H9 (cell line): ENCODE measurements around the gene ILDR1. TPM values are rescaled to one million over a fixed set of nuclear protein-coding genes. Genes with fewer than 3 reads are reported as not detected.

ENCODE experiments used
- DNase-seq: peaks from one replicate; pipeline ENCODE4 v3.0.0-alpha.2; 2017
- H2AFZ ChIP-seq: one replicate; pipeline ENCODE4 v1.6.1; 2013; ENCODE audit warnings: mild to moderate bottlenecking, low read length, control low read depth, moderate library complexity
- H2AK5ac ChIP-seq: 2 replicates; pipeline ENCODE4 v1.6.1; 2013; ENCODE audit warnings: low read length, control low read depth, mixed read lengths; ENCODE audit not compliant: insufficient read length
- H2BK120ac ChIP-seq: one replicate; pipeline ENCODE4 v1.6.1; 2013; ENCODE audit warnings: low read depth, mild to moderate bottlenecking, low read length, control low read depth, inconsistent platforms; ENCODE audit not compliant: poor library complexity, severe bottlenecking
- H2BK12ac ChIP-seq: 2 replicates; pipeline ENCODE4 v1.6.1; 2013; ENCODE audit warnings: low read length, control low read depth, mixed read lengths, low read depth; ENCODE audit not compliant: insufficient read length
- H2BK15ac ChIP-seq: 2 replicates; pipeline ENCODE4 v1.6.1; 2013; ENCODE audit warnings: low read depth, low read length, control low read depth
- H2BK20ac ChIP-seq: one replicate; pipeline ENCODE4 v1.6.1; 2013; ENCODE audit warnings: low read depth, mild to moderate bottlenecking, low read length, control low read depth, inconsistent platforms; ENCODE audit not compliant: poor library complexity, severe bottlenecking
- H2BK5ac ChIP-seq: 2 replicates; pipeline ENCODE4 v1.6.1; 2013; ENCODE audit warnings: low read length, control low read depth, mixed read lengths; ENCODE audit not compliant: insufficient read length
- H3K14ac ChIP-seq: 2 replicates; pipeline ENCODE4 v1.6.1; 2013; ENCODE audit warnings: low read length, control low read depth; ENCODE audit not compliant: insufficient read depth
- H3K18ac ChIP-seq: 2 replicates; pipeline ENCODE4 v1.6.1; 2013; ENCODE audit warnings: low read depth, mild to moderate bottlenecking, mixed read lengths, low read length, control low read depth; ENCODE audit not compliant: insufficient read length
- H3K23ac ChIP-seq: 2 replicates; pipeline ENCODE4 v1.6.1; 2013; ENCODE audit warnings: low read length, control low read depth, mixed read lengths, low read depth; ENCODE audit not compliant: insufficient read length
- H3K23me2 ChIP-seq: 2 replicates; pipeline ENCODE4 v1.6.1; 2013; ENCODE audit warnings: low read depth, mild to moderate bottlenecking, mixed read lengths, low read length, control low read depth; ENCODE audit not compliant: insufficient read length, poor library complexity, severe bottlenecking
- H3K27ac ChIP-seq: 2 replicates; pipeline ENCODE4 v1.5.1; 2013; ENCODE audit warnings: low read length, control low read depth, mixed read lengths, low read depth; ENCODE audit not compliant: insufficient read length
- H3K27me3 ChIP-seq: 2 replicates; pipeline ENCODE4 v1.6.1; 2013; ENCODE audit warnings: low read length, control low read depth, inconsistent platforms; ENCODE audit not compliant: insufficient read depth
- H3K4ac ChIP-seq: 2 replicates; pipeline ENCODE4 v1.6.1; 2013; ENCODE audit warnings: low read depth, mild to moderate bottlenecking, control low read depth, inconsistent platforms, low read length, moderate library complexity
- H3K4me1 ChIP-seq: 2 replicates; pipeline ENCODE4 v1.6.1; 2013; ENCODE audit warnings: low read length, control low read depth, inconsistent platforms; ENCODE audit not compliant: insufficient read depth
- H3K4me2 ChIP-seq: 2 replicates; pipeline ENCODE4 v1.6.1; 2013; ENCODE audit warnings: low read length, control low read depth, mixed read lengths; ENCODE audit not compliant: insufficient read length, insufficient read depth
- H3K56ac ChIP-seq: 2 replicates; pipeline ENCODE4 v1.6.1; 2013; ENCODE audit warnings: low read depth, mild to moderate bottlenecking, mixed read lengths, low read length, control low read depth; ENCODE audit not compliant: insufficient read length
- H3K79me1 ChIP-seq: 2 replicates; pipeline ENCODE4 v1.6.1; 2013; ENCODE audit warnings: low read depth, mild to moderate bottlenecking, moderate library complexity, low read length, control low read depth, inconsistent platforms; ENCODE audit not compliant: insufficient read depth, poor library complexity, severe bottlenecking
- H3K79me2 ChIP-seq: 2 replicates; pipeline ENCODE4 v1.6.1; 2013; ENCODE audit warnings: low read length, control low read depth, inconsistent platforms; ENCODE audit not compliant: insufficient read depth
- H3K9ac ChIP-seq: 2 replicates; pipeline ENCODE4 v1.6.1; 2013; ENCODE audit warnings: low read length, control low read depth, mixed read lengths; ENCODE audit not compliant: insufficient read length; ENCODE audit errors: extremely low read depth
- H3K9me3 ChIP-seq: one replicate; pipeline ENCODE4 v1.6.1; 2013; ENCODE audit warnings: low read depth, low read length, inconsistent platforms; ENCODE audit not compliant: control insufficient read depth
- H3T11ph ChIP-seq: one replicate; pipeline ENCODE4 v1.6.1; 2013; ENCODE audit warnings: mild to moderate bottlenecking, low read length, control low read depth, inconsistent platforms
- H4K20me1 ChIP-seq: one replicate; pipeline ENCODE4 v1.6.1; 2013; ENCODE audit not compliant: control insufficient read depth, insufficient read length, insufficient read depth
- H4K5ac ChIP-seq: 2 replicates; pipeline ENCODE4 v1.6.1; 2013; ENCODE audit warnings: low read depth, mild to moderate bottlenecking, mixed read lengths, low read length, control low read depth; ENCODE audit not compliant: insufficient read length
- H4K8ac ChIP-seq: replicated peaks from 2 replicates; pipeline ENCODE4 v1.6.1; 2013; ENCODE audit warnings: low read length, control low read depth, mixed read lengths, low read depth; ENCODE audit not compliant: insufficient read length
- H4K91ac ChIP-seq: 2 replicates; pipeline ENCODE4 v1.6.1; 2013; ENCODE audit warnings: low read depth, mild to moderate bottlenecking, moderate library complexity, mixed read lengths, low read length, control low read depth; ENCODE audit not compliant: insufficient read length
- H3K27ac Mint-ChIP-seq, 3 experiments: 2 replicates in 2 of 3; 3 replicates in 1 of 3; pipeline ENCODE4 v1.8.0; 2020 to 2021; ENCODE audit warnings: mixed read lengths in 3 of 3, mild to moderate bottlenecking in 1 of 3, moderate library complexity in 1 of 3
- H3K27me3 Mint-ChIP-seq: 2 replicates; pipeline ENCODE4 v1.8.0; 2021; ENCODE audit warnings: low read depth, mild to moderate bottlenecking, moderate library complexity, mixed read lengths
- H3K36me3 Mint-ChIP-seq, 3 experiments: 2 replicates in 2 of 3; 3 replicates in 1 of 3; pipeline ENCODE4 v1.8.0; 2020 to 2021; ENCODE audit warnings: low read depth in 3 of 3, mixed read lengths in 3 of 3; ENCODE audit not compliant: insufficient read depth in 1 of 3
- H3K4me1 Mint-ChIP-seq, 2 experiments: 2 replicates each; pipeline ENCODE4 v1.8.0; 2020; ENCODE audit warnings: mixed read lengths in 2 of 2
- H3K4me3 Mint-ChIP-seq, 2 experiments: 2 replicates in 1 of 2; 3 replicates in 1 of 2; pipeline ENCODE4 v1.8.0; 2020 to 2021; ENCODE audit warnings: mild to moderate bottlenecking in 2 of 2, mixed read lengths in 2 of 2, moderate library complexity in 1 of 2
- H3K9me3 Mint-ChIP-seq, 2 experiments: 2 replicates in 1 of 2; 3 replicates in 1 of 2; pipeline ENCODE4 v1.8.0; 2020; ENCODE audit warnings: mild to moderate bottlenecking in 2 of 2, mixed read lengths in 2 of 2, moderate library complexity in 1 of 2
- CTCF ChIP-seq: fragments of 200-600 bp; sonication (generic); conservative IDR thresholded peaks from 3 replicates; pipeline ENCODE4 v1.8.0; 2021; ENCODE audit warnings: antibody characterized with exemption, mild to moderate bottlenecking
- WGBS: extraction: QIAGEN DNeasy Blood & Tissue Kit; methylation state at CpG from one replicate; pipeline ENCODE4 v1.1.7; 2013; ENCODE audit warnings: missing lambda C conversion rate, low lambda C conversion rate, mixed read lengths; ENCODE audit not compliant: insufficient read length; ENCODE audit errors: extremely low coverage; 5-methylcytosine and 5-hydroxymethylcytosine counted together
- total RNA-seq: library from RNA; stranded (reverse); gene quantifications from 2 replicates; pipeline ENCODE4 v1.2.1, GENCODE V29; 2021

The ILDR1 gene
- total RNA-seq, 1 experiment from 2014 or later: 0.68 TPM

GRCh38 chr3:122032531-122032930, 10.5 kb upstream of the ILDR1 start:
- Mint-ChIP-seq H3K27ac (no peak overlapping the region), H3K9me3 (peaks cover 28 to 30% of the 10 kb centered on the region in 2 experiments), H3K27me3 (no peaks in the 10 kb centered on the region; the same call in 1 of the 2 replicates), H3K36me3 (peaks cover 13 to 22% (median 20%) of the 10 kb centered on the region in 3 experiments), H3K4me3 (no peak overlapping the region), H3K4me1 (peaks cover 4 to 8% of the 10 kb centered on the region in 2 experiments)
- peaks cover 10% of the 10 kb centered on the region for H3K9me3 ChIP-seq
- no peaks in the 10 kb centered on the region for H3K4me1 ChIP-seq
- no peak overlapping the region for H2BK15ac ChIP-seq
- no peak overlapping the region for H4K8ac ChIP-seq
- no peak overlapping the region for H3K14ac ChIP-seq
- no peak overlapping the region for H4K5ac ChIP-seq
- no CpG with 5 or more reads among the region's 1 CpG for WGBS
- H2BK12ac ChIP-seq: no peak overlapping the region
- no peak overlapping the region for H2BK120ac ChIP-seq
- H4K20me1 ChIP-seq: no peaks in the 10 kb centered on the region
- no peak overlapping the region for H3K4me2 ChIP-seq
- no peak for DNase-seq
- H4K91ac ChIP-seq: no peak overlapping the region
- H3K79me2 ChIP-seq: no peaks in the 10 kb centered on the region
- H3K18ac ChIP-seq: no peak overlapping the region
- no peak overlapping the region for H2AK5ac ChIP-seq
- H3K56ac ChIP-seq: no peak overlapping the region
- no peak overlapping the region for H2AFZ ChIP-seq
- H3K9ac ChIP-seq: no peak overlapping the region
- H2BK20ac ChIP-seq: no peak overlapping the region
- H2BK5ac ChIP-seq: no peak overlapping the region
- H3K23me2 ChIP-seq: no peaks in the 10 kb centered on the region
- TF ChIP-seq CTCF: no peak
- no peak overlapping the region for H3K27ac ChIP-seq
- H3K4ac ChIP-seq: no peak overlapping the region
- no peak overlapping the region for H3K23ac ChIP-seq
- H3K79me1 ChIP-seq: no peaks in the 10 kb centered on the region
- H3T11ph ChIP-seq: no peak overlapping the region
- H3K27me3 ChIP-seq: no peaks in the 10 kb centered on the region
